HTR-8/SVneo (cell line): ENCODE data around the gene KCNT1.

Source experiments
- DNase-seq: peaks from one replicate; pipeline ENCODE4 v3.0.0; 2011; ENCODE audit warnings: low spot score, mixed read lengths; ENCODE audit not compliant: insufficient read length
- FAIRE-seq: peaks from 2 replicates; lab custom pipeline; 2011; peaks lifted over from hg19 to GRCh38; lab: Jason Lieb, UNC

KCNT1 gene

DNA sequence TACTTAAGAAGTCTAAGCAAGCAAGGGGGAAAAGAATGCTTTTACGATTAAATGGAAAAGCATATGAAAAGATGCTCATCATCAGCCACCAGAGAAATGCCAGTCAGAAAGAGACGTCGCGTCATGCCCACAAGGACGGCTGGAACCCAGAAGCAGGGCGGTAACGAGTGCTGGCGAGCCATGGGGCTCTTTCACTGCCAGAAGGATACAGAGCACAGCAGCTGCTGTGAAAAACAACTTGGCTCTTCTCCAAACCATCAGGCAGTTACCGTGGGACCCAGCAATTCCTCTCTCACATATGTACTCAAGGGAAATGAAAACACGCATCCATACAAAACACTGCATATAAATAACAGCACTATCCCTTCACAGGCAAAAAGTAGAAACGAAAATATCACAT lies 109.8 kb downstream of the KCNT1 start:
- DNase-seq, result no peak
- FAIRE-seq, result no peak

DNA sequence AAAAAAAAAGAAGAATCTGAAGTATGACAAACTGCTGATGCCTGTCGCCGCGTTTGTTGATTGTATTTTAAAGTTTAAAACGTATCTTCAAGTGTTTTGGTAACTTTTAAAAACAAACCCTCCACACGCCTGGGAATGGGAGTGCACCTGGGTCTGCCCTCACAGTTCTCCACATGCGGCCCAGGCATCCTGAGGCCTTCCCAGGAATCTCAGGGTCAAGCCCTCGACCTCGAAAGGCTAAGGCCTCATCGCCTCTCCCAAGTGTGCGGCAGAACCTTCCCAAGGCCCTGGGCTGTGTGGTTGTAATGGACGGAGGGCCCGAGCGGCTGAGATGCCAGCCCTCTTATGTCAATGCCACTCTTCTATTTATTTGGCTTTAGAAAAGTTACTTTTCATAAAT lies 111.0 kb downstream of the KCNT1 start:
- FAIRE-seq (no peak), DNase-seq (no peak)

DNA sequence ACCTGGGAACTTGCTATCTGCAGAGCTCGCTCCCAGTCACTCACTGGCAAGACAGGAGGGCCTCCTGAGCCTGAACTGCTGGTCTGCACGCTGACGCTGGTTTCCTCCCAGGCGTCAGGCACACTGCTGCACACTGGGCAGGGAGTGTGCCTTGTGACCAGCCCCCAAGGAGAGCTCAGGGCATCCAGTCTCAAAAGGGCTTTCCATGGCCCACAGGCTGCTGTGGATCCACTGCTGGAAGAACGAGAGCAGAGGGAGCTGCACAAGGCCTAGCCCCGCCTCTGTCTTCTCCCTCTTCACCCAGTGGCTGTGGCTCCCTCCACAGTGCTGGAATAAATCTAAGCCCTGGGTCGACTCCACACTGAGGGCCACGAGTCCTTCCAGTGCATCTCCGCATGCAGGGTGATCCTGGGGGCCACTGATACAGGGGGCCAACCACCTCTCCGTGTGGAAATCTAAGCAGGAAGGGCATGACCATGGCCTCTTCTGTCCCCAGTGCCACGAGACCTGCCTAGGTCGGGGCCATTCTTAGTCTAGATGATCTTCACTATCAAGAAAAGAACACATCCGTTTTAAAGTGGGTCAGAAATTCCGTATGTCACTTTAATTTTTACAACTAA lies 111.8 kb downstream of the KCNT1 start:
- no peak for FAIRE-seq
- no peak for DNase-seq

DNA sequence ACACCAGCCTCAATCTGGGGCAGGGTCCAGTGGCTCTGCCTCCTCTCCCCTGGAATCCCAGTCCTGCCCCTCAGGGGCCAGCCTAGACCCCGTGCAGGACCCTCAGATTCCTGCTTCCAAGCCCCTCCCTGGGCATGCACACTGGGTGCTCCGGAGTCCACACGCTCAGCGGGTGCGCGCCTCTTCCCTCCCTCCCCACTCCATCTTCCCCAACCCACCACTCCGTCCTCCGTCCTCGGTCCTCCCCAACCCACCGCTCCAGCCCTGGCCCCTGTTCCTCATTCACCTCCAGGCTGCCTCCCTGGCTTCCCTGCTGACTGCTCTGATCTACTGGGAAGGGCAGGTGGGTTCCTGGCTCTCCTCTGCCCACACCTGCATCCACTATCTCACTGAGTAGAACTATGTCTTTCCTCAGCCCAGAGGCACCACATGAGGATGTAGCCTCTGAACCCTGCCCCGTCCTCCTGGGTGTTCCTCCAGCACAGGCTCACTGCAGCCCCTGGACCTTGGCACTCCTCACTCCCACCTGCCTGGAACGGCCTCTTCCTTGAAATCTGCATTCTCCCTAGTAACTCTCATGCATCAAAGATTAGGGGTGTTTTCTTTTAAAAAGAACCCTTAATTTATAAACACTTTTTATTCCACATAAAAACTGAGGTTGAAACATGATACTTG lies 112.6 kb downstream of the KCNT1 start:
- no peak for DNase-seq
- no peak for FAIRE-seq

DNA sequence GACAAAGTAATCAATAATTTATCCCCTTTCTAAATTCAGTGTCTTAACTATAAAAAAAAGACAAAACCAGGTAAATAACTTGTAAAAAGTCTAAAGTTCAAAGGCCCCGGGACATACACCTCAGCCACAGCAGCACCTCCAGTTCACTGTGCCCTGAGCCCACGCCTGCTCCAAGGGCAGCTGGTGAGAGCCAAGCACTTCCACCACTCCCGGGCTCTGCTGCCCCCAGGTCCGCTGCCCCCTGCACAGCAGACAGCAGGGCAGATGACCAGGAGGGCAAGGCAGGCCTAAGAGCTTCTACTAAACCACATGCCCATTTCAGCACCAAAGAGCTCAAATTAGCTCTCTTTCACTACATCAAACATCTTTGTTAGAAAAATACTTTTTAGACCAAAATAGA lies 113.4 kb downstream of the KCNT1 start:
- DNase-seq (no peak), FAIRE-seq (no peak)

DNA sequence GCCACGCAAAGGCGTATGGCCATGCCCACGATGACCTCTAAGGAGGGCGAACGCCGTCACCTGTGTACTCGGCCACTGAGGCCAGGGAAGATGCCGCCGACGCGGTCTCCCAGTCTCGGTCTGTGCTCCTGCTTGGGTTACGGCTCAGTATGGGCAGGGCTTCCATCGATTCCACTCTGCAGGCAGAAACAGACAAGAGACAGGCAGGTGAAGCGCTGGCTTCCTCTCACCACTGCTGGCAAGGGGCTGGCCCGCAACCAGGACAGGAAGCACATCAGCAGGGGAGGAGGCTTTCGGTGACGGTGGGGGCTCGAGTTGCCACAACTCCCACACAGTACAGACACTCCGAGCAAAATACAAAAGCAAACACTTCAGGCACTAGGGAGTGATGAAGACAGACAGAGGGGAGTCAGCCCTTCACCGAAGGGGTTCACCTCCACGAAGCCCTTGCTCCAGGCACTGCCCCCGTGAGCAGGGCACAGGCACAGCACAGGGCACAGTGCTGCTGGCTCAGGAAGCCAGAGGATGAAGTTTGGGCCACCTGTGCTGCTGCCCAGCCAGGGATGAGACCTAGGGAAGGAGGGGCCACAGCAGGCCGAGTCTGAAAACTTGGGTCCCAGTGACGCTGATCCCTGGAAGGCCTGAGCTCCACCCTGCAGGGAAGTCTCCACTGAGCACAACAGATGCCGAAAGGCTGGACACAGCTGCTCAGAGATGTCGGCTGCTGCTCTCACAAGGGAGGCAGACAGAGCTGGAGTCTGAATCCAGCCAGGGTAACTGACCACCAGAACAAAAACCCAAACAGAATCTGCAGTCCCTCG lies 114.1 kb downstream of the KCNT1 start:
- FAIRE-seq (no peak), DNase-seq (no peak)

DNA sequence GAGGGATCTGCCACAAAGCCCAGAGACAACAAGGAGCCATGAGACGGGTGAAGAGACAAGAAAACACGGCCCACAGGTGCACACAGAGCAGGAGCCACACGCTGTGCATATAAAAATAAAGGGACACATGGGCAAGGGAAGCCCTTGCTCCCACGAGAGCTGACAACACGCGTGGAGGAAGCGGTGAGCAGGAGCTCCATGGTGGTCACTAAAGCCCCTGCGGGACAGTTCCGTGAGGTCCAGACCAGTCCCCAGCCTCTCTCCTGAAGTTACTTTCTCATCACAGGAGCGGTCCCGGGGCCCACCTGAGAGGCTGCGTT lies 114.6 kb downstream of the KCNT1 start:
- FAIRE-seq (no peak), DNase-seq (no peak)

DNA sequence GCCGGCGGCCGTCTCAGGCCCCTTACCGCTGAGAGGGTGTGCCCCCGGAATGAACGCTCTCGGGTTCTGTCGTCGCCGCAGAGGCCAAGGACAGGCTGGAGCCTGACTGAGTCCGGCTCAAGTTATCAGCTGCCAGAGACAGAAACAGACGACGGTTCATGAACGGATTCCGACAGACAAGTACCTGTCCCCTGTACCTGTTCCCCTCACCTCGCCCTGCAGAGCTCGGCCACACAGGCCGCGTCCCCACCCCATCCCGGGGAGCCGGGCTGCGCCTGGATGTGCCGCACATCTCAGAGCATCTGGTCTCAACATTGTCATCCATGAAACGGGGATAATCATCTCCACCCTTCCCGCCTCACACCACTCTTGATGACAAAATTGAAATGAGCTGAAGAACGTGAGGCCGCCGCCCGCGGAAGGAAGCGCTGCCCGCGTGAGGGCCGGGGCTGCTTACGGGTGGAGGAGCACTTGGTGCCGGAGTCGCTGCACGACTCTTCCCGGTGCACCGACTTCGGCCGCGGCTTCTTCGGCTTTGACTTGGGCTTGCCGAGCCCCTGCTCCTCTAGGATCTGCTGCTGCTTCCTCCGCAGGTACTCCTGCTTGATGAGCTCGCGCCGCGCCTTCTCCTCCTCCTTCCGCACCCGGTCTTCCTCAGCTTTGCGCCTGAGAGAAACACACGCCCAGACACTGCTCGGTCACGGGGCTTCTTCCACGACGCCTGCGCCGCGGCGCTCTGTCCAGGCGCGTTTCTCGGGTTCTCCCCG lies 116.1 kb downstream of the KCNT1 start:
- no peak for DNase-seq
- FAIRE-seq, result no peak

DNA sequence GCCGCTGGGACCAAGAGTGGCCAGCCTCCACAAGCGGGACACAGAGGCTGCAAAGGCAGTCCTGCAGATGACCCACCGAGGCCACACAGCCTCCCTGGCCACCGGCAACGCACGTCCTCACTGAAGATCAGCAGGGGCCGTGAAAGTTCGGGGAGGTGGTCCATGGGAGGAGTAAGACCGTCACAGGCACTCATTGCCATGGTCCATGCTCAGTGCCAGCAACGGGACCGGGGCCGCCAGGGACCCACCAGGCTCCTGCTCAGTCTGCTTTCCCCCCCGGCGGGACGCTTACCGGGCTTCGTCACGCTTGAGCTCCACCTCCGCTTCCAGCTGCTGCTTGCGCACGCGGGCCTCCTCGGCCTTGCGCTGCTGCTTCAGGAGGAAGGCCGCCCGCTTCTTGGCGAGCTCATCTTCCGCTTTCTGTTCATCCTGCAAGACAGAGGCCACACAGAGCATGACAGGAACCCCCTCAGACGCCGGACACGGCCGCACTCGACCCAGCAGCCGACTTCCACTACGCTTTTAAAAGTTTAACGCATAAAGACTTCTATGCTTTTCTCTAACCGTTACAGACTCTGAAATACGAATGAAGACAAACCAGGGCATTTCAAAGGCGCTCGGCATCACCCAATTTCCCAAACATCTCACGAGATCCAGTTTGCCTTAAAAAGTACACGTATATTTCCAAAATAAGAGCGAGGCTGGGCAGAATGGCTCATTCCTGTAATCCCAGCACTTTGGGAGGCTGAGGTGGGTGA lies 116.9 kb downstream of the KCNT1 start:
- DNase-seq, result no peak
- no peak for FAIRE-seq

DNA sequence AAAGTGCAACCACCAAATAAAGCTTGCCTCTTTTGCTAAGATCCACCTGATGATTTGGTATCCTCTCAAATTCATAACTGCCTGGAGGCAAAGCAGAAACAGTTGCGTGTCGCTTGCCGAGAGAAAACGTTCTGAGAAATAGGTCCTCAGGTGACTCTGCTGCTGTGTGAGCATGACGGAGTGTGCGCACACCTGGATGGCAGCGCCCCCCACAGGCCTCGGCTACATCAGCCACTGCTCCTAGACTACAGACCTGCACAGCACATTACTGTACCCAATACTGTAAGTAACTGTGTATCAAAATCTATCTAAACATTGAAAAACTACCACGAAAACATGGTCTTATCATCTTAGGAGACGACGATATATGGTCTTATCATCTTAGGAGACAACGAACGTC lies 117.9 kb downstream of the KCNT1 start:
- FAIRE-seq, result no peak
- no peak for DNase-seq

DNA sequence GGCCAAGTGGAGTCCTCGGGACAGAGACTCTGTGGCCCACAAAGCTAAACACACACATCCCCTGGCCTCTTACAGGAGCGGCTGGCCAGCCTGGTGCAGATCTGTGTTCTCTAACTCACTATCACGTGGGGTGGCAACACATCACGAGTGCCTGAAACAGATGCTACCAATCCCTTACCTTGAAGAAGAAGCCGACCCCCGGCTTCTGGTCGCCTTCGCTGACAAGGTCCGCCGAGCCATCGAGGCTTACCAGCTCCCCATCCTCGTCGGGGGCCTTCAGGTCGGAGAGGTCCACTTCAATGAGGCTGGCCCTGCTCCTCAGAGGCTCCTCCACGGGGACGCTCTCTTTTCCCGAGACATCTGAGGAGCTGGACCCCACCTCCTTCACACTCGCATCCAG lies 118.7 kb downstream of the KCNT1 start:
- no peak for FAIRE-seq
- DNase-seq, result no peak

DNA sequence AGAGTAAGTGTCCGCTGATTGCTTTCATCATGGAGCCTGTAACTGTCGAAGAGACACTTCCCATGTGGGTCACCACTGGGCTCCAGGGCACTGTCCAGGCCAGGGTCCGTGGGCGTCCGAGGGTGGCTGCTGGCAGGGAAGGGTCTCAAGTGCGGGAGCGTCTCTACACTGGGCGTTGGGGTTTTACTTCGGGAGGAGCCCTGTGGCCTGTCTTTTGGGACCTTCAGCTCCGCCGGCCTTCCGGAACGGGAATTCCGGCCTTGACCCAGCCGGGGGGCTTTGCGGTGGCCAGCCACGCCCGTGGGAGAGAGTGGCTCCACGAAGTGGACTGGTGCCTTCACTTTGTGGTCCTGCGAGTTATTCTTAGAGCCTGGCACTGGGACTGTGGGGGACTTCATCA lies 119.1 kb downstream of the KCNT1 start:
- FAIRE-seq, result no peak
- DNase-seq, result no peak

DNA sequence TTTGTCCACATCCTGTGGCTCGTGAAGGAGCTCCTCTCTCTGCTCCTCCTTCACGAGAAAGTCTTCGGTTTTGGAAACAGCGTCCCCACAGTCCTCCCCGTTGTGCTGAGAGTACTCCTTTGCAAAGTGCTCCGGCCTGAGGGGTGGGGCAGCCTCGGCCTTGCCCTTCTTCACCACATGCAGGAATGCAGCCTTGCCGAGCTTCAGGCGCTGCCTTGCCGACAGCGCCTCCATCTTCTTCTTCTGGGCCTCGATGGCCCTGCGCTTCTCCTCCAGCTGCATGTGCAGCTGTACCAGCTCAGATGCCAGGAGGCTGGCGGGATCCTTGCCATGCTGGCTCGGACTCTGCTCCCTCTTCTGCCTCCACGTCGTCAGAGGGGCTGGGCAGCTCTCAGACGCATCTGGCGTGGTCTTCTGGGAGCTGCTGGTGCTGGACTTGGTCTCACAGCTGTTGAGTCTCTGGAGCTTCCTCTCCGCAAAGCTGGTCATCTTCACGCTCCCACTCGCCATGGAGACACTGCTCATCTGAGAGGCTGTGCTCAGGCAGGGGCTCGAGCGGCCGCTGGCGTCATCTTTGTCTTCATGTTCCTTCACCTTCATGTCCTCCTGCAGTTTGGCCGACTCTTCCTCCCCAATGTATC lies 119.9 kb downstream of the KCNT1 start:
- FAIRE-seq (no peak), DNase-seq (no peak)

DNA sequence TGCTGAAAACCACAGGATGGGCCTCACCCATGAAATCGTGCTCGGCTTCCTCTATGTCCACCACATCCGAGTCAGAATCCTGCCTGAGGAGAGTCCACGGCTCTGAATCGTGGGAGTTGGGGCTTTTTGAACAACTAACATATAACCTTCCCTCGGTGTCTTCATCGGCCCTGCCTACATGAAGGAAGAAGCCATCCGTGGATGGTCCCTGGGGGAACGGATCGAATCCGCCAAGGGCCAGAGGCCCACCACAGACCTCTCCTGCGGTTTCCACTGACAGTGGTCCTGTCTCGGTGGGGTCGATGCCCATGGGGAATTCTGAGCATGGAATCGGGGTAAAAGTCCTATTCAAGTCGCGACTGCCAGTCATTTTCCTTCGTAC lies 120.4 kb downstream of the KCNT1 start:
- FAIRE-seq (no peak), DNase-seq (no peak)

DNA sequence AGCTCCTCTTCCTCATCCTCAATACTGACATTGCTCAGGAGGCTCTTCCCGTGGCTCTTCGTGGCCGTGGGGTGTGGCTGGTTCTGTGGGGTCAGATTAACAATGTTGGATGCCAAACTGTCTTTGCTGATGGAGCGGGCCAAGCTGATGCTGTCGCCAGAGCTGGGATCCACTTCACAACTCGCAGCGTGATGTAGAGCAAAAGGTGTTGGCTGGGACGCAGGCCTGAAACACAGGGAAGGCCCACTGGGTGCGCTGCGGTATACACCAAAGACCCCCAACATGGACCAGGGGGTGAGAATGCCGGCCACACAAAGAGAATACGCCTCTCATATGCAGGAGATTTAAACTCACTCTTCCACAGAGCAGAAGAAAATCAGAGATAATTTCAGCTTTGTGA lies 121.1 kb downstream of the KCNT1 start:
- FAIRE-seq (no peak), DNase-seq (no peak)

DNA sequence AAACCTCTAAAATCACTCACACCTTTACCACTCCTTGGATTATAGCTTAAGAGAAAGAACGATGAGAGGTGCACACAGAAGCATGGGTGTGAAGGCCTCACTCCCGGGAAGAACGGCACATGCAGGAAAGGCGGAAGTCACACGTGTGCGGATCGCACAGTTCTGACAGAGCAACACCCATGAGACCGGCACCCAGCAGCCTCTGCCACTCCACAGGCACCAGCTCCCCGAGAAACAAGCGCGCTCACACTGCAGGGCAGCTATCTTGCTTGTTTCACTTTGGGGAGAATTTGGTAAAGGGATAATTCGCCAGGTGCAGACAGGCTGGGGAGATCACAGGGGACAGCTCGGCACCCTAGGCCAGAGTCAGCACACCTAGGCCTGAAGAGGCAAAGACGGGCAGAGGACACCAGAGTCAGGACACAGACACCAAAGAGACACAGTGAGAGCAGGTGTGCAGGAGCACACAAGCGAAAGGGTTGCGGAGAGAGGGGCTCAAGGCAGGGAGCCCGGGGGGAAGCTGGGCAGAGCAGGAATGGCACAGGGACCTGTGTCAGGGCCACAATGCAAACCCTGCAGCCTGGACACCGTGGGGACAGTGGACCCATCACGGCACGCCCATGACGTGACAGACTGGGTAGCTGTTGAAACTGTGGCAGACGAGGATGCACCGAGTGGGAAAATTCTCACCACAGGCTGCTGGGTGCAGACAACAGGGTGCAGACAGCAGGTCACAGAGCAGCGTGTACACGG lies 123.6 kb downstream of the KCNT1 start:
- FAIRE-seq, result no peak
- no peak for DNase-seq

DNA sequence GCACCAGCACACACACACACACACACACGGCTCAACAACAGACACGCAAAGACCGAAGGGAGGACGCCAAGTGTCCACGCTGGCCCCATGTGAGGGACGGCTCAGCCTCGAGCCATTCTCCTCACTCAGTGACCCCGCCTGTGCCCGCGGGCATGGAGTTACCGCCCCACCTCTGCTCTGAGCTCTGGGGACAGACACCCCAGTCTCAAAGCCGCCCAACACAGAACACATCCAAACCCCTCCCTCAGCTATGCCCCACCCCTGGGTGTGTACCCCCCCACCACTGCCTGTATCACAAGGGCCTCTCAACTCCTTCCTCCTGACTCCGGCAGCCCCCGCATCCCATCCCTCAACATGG lies 124.2 kb downstream of the KCNT1 start:
- no peak for FAIRE-seq

DNA sequence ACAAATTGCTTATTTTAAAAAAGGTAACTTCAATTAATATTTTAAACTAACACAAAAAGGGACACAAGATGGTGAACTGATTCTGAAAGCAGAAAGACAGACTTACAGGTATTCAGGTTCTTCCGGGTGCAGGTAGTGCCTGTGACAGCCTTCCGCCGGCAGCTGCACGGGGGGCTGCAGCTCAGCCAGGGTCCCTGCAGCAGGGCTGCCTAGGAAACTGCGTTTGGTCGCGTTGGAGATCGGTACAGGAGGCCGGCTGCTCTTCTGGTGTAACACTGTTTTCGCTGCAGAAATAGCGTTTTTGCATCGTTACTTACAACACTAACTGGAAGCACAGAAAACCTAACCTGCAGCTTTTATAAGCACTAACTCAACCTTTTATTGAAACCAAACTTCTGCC lies 125.3 kb downstream of the KCNT1 start:
- FAIRE-seq (no peak), DNase-seq (no peak)

More for the DNA sequence above, 124.2 kb downstream of the KCNT1 start:
- no peak for DNase-seq
